Activated naive CD8-positive, alpha-beta T cell treated with anti-CD3 and anti-CD28 coated beads, Interleukin-2, amount 50 U/mL, for 16 hours (primary cell): Measurements from ENCODE around the gene LDAH.

Experiments
- DNase-seq: peaks from one replicate; pipeline ENCODE4 v3.0.0-alpha.2; 2020; ENCODE audit warnings: low read depth, low spot score

LDAH gene

GRCh38 chr2:20667531-20668401 lies 155.1 kb downstream of the LDAH start:
- no peak for DNase-seq

GRCh38 chr2:20667151-20667530 lies 155.8 kb downstream of the LDAH start:
- DNase-seq: no peak

DNA sequence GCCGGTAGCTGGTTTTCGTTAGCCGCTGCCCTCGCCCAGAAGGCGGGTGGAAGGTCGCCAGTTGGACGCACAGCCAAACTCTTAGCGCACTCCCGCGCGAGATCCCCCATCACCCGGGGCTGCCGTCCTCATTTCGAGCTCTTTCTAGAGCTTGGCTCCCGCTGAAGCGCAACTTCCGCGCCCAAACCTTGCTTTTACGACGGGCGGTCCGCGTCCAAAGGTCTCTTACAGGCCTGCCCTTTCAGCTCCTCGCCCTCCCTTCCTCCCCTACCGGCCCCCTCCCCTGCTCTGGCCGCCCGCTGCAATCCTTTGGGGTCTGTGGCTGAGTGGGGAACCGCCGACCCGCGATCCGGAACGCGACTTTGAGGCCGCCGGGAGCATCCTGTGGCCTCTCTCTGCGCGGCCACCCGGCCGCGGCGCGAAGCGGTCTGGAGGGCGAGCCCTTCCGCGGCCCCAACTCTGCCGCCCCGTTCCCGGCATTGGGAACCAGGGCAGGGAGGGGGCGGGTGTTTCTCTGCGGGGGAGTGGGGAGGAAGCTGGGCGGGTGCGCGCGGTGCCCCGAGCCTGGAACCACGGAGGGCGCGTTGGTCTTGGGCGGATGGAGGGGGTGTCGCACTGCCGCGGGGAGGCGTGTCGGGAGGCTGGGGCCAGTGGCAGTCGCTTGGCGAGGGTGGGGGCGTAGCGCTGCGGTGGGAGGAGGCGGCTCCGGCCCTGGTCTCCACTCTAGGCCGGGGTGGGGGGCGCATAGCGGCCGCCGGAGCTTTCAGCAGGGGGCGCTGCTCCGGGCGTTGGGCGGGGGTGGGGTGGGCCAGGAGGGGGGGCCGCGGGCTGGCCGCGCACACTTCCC lies 156.4 kb downstream of the LDAH start, which contains the start of gene GDF7:
TSS of gene GDF7 (plus strand) at position 841 of the 847 bp plus-strand sequence. CDS start 96 bp downstream, outside the sequence.
- no peak for DNase-seq

GRCh38 chr2:20666005-20666303 lies 156.9 kb downstream of the LDAH start:
- no peak for DNase-seq

DNA sequence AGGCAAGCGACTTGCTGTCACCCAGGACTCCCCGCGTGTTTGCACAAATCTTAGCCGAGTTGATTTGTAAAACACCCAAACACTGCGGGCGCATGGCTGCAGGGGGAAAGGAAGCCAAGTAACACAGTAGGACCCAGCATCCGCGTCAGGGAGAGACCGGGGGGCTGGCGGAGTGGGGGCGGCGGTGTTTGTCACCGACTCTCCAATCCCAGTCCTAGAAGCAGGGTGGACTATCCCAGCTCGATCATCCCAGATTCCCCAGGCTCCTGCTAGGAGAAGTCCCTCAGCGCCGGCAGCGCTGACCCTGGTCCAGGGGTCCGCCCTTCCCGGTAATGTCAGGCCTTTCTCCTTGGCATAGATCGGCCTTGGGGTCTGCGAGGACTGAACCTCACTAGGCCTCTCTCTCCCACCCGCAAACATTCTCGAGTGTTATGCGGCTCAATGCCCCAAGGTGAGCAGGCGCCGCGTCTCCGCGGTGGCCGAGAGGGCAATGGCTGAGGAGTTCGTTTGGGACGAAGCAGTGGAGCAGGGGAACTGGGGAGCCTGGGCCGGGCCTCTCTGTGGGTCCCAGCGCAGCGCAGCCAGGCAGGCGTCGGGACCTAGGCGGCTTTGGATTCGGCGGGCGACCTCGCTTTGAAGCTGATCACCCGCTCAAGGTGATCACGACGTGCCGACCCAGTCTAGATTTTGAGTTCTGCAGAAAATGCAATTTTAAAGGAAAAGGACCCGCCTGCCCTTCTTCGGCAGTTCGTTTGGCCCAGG lies 157.5 kb downstream of the LDAH start:
- no peak for DNase-seq

- DNase-seq: no peak
These were observed 158.3 kb downstream of the LDAH start for GRCh38 chr2:20664431-20665242.

- no peak for DNase-seq
These were observed 158.9 kb downstream of the LDAH start for GRCh38 chr2:20664071-20664390.

- no peak for DNase-seq
These were observed 159.5 kb downstream of the LDAH start for GRCh38 chr2:20663196-20664070.

DNA sequence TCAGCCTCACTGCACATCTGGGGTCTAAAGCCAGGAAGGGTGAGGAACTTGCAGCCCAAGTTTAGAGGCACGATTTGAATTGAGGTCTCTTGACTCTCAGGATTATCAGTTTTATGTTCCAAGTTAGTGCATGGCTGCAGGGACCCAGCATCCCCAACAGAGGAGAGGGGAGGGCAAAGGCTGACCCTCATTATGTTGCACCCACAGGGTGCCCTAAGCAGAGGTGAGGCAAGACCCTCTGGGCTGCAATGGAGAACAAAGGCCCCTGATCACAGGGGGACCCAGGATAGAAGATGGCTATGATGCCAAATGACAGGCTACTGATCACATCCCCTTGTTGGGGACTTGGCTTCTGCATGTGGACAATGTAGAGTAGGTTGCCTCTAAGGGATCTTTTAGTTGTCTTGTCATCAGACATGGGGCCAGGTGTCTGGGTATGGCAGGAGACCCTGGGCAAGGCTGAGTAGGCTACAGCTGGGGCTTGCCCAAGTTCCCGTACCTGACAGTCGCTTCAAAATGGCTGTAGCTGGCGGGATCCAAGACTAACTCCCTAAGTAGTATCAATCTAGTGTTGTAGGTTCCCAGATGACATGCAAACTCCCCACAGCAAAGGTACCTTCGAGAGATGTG lies 160.5 kb downstream of the LDAH start:
- DNase-seq: no peak

GRCh38 chr2:20661421-20662307 lies 161.2 kb downstream of the LDAH start:
- DNase-seq: no peak

DNA sequence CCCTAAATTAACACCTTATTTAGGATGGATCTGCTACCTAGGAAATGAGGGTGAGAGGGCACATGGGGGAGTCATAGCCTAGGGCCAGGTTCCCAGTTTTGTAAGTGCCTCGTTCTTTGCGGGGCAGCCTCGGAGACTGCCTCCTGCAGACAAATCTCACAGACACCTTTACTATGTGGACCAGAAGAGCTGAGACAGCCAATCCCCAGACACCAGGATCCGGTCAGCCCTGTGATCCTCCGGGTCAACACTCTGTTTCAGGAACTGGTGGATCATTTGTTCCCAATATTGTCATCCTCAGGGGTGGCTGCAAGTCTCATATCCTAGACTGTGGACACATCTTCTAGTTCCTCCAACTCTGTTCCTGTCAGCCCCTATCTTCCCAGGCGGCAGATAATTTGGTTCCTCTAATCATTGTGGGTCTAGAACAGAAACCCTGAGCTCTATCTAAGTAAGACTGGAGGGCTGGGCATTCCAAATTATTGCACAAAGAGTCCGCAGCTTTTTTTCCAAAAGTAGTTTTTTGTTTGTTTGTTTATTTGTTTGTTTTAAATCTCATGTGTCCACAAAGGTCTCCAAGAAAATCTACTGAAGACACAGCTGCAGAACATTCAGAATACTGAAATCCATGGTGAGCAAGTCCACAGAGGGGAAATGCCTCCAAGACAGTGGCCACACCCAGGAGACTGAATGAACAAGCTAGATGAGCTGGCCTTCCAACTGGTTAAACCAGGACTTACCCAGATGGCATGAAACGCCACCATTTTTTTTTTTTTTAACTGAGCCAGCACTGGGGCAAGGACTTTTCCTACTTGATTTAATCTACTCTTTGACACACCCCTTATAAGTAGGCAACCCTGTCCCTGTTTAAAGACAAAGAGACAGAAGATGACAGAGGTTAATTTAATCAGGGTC lies 162.1 kb downstream of the LDAH start:
- no peak for DNase-seq

- no peak for DNase-seq
These were observed 165.2 kb downstream of the LDAH start for GRCh38 chr2:20657522-20658235.

DNA sequence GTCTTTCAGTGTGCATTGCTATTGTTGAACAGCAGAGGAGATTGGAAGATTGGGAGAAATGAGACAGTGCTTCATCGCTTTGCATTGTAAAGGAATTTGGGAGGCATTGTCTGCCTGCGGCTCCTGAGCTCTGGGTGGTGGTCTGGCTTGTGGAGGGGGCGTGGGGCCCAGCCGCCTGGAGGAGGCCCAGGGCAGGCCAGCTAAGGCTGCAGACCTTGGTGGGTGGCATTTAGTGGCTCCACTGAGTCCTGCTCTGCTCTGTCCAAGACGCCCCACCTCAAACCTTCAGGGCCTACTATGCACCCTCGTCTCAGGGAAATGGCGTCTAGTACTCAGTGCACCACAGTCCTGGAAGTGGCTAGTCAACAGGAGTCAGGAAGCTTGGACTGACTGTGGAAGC lies 166.3 kb downstream of the LDAH start:
- DNase-seq: no peak

DNA sequence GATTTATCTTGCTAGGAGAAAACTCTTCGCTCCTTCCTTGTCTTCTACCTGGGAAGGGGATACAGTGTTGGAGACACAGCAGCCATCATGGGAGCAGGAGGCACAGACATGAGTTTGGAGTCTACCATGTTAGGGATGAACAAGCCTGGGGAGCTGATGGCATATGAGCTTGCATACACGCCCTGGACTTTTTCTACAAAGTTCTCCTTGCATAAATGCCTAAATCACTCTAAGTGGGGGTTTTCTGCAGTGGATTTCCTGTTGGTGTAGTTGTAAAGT lies 168.4 kb downstream of the LDAH start:
- no peak for DNase-seq

GRCh38 chr2:20653695-20654534 lies 169.0 kb downstream of the LDAH start:
- no peak for DNase-seq
